HG02885 (cell line): ENCODE measurements around the gene APLP1.
A peak's percentile ranks its signal among the peaks of the same experiment; 100 is the strongest.

ENCODE experiments used
- ATAC-seq: cut with Tn5 transposase; IDR thresholded peaks from one replicate; pipeline ENCODE4 v1.9.1; 2021; ENCODE audit warnings: mild to moderate bottlenecking; ENCODE audit not compliant: unreplicated experiment, poor library complexity

APLP1 gene

GRCh38 chr19:35851213-35852028, 17.0 kb upstream of the APLP1 start:
- no peak for ATAC-seq

- no peak for ATAC-seq
Observed at GRCh38 chr19:35852029-35852780, 16.2 kb upstream of the APLP1 start, which contains the start of gene NPHS1. Gene NPHS1, minus strand, starts transcription at chr19:35852504. Its CDS starts 667 bp downstream, at chr19:35851837.

GRCh38 chr19:35853038-35853756, 15.2 kb upstream of the APLP1 start:
- no peak for ATAC-seq

- no peak for ATAC-seq
Observed at GRCh38 chr19:35856546-35857149, 11.7 kb upstream of the APLP1 start, which contains the start of gene KIRREL2. Gene KIRREL2, plus strand, starts transcription at chr19:35856911. Its CDS starts 209 bp downstream, at chr19:35857120.

GRCh38 chr19:35858311-35858710, 10.1 kb upstream of the APLP1 start:
- ATAC-seq: no peak

GRCh38 chr19:35859414-35859813, 9.0 kb upstream of the APLP1 start:
- no peak for ATAC-seq

- no peak for ATAC-seq
Observed at GRCh38 chr19:35860436-35860817, 7.9 kb upstream of the APLP1 start.

- ATAC-seq: no peak
Observed at GRCh38 chr19:35860818-35861639, 7.3 kb upstream of the APLP1 start.

GRCh38 chr19:35861640-35862160, 6.7 kb upstream of the APLP1 start:
- ATAC-seq: no peak

GRCh38 chr19:35862528-35862927, 5.8 kb upstream of the APLP1 start:
- ATAC-seq: no peak

- ATAC-seq: no peak
Observed at GRCh38 chr19:35863018-35863417, 5.4 kb upstream of the APLP1 start.

GRCh38 chr19:35868823-35869326, 501 bp downstream of the APLP1 start:
- peak; percentile 8 for ATAC-seq

GRCh38 chr19:35869327-35870123, 1.2 kb downstream of the APLP1 start:
- peak; percentile 40 for ATAC-seq

GRCh38 chr19:35870124-35870736, 1.9 kb downstream of the APLP1 start:
- ATAC-seq: peak; percentile 19

GRCh38 chr19:35870798-35871197, 2.4 kb downstream of the APLP1 start:
- no peak for ATAC-seq

GRCh38 chr19:35871611-35872010, 3.2 kb downstream of the APLP1 start:
- ATAC-seq: no peak

GRCh38 chr19:35872180-35872579, 3.8 kb downstream of the APLP1 start:
- ATAC-seq: no peak

- no peak for ATAC-seq
Observed at GRCh38 chr19:35874392-35874930, 6.1 kb downstream of the APLP1 start.
